GM12878 (cell line): ENCODE data around the gene ANO6. TPM values are rescaled to one million over a fixed set of nuclear protein-coding genes. Genes with fewer than 3 reads are reported as not detected.

ENCODE experiments used
- ATAC-seq: fragments of 200-7000 bp; cut with Tn5 transposase; 3 replicates; pipeline ENCODE4 v1.9.1; 2020; ENCODE audit warnings: mild to moderate bottlenecking, moderate library complexity
- BruUV-seq: library from RNA; stranded (reverse); fragments of 400-500 nt; replicated peaks from 2 replicates; lab custom pipeline; 2021; lab: Mats Ljungman, UMichigan
- CTCF ChIA-PET: fragments of 300-600 bp; sonication (Branson Sonifier 250); formaldehyde crosslinking; extraction: SDS; loops from one replicate; lab custom pipeline; 2021; ENCODE audit warnings: inconsistent platforms; lab: Yijun Ruan, JAX
- POLR2A ChIA-PET: fragments of 350-600 bp; formaldehyde crosslinking; extraction: SDS; loops from one replicate; lab custom pipeline; 2021; ENCODE audit warnings: inconsistent platforms; lab: Charles Lee
- RAD21 ChIA-PET: fragments of 300-600 bp; sonication (Branson Sonifier 250); formaldehyde crosslinking; loops from one replicate; lab custom pipeline; 2023; ENCODE audit warnings: antibody characterized with exemption; ENCODE audit not compliant: unreplicated experiment; lab: Charles Lee
- SMC1A ChIA-PET: fragments of 300-600 bp; sonication (Branson Sonifier 250); formaldehyde crosslinking; loops from one replicate; lab custom pipeline; 2023; ENCODE audit not compliant: unreplicated experiment, uncharacterized antibody; lab: Charles Lee
- DNase-seq: peaks from one replicate; pipeline ENCODE4 v3.0.0-alpha.2; 2011; ENCODE audit warnings: low read depth, low spot score
- FAIRE-seq: peaks from 3 replicates; lab custom pipeline; 2011; peaks lifted over from hg19 to GRCh38; lab: Jason Lieb, UNC
- H2AFZ ChIP-seq: 2 replicates; pipeline ENCODE4 v1.6.0; 2011; ENCODE audit warnings: low read depth, low read length, control low read depth; ENCODE audit not compliant: control insufficient read depth
- H3K27ac ChIP-seq: 2 replicates; pipeline ENCODE4 v1.5.1; 2011; ENCODE audit warnings: control low read depth; ENCODE audit not compliant: control insufficient read depth, insufficient read depth
- H3K27me3 ChIP-seq, 2 experiments: replicated peaks in 1 of 2; 2 replicates each; pipeline versions ENCODE4 v1.6.0 to v1.6.1; 2011; ENCODE audit warnings: low read length in 1 of 2; ENCODE audit not compliant: control insufficient read depth in 2 of 2, insufficient read depth in 2 of 2
- H3K36me3 ChIP-seq, 2 experiments: 2 replicates each; pipeline ENCODE4 v1.5.1; 2011; ENCODE audit warnings: low read length in 1 of 2; ENCODE audit not compliant: control insufficient read depth in 2 of 2, insufficient read depth in 2 of 2
- H3K4me1 ChIP-seq: 2 replicates; pipeline ENCODE4 v1.6.1; 2011; ENCODE audit warnings: mild to moderate bottlenecking, low read length, moderate library complexity, mixed read lengths; ENCODE audit not compliant: control insufficient read depth, insufficient read depth
- H3K4me2 ChIP-seq: 2 replicates; pipeline ENCODE4 v1.6.0; 2011; ENCODE audit warnings: control low read depth; ENCODE audit not compliant: control insufficient read depth, insufficient read depth
- H3K4me3 ChIP-seq: fragments of 200-600 bp; sonication (generic); 2 replicates; pipeline ENCODE4 v1.5.1; 2016
- H3K79me2 ChIP-seq: 2 replicates; pipeline ENCODE4 v1.6.0; 2011; ENCODE audit warnings: low read length; ENCODE audit not compliant: control insufficient read depth, insufficient read depth
- H3K9ac ChIP-seq: 2 replicates; pipeline ENCODE4 v1.8.0; 2011; ENCODE audit warnings: low read length, control low read depth, mixed read lengths; ENCODE audit not compliant: control insufficient read depth, insufficient read depth
- H3K9me3 ChIP-seq: replicated peaks from 3 replicates; pipeline ENCODE4 v1.5.1; 2011; ENCODE audit warnings: mild to moderate bottlenecking, low read length; ENCODE audit not compliant: control insufficient read depth, insufficient read depth
- H4K20me1 ChIP-seq: 2 replicates; pipeline ENCODE4 v1.6.0; 2011; ENCODE audit not compliant: control insufficient read depth, insufficient read depth
- CREM ChIP-seq: IDR thresholded peaks from 2 replicates; pipeline ENCODE4 v1.6.1; 2014; ENCODE audit warnings: antibody characterized with exemption, low read depth
- FOXM1 ChIP-seq: IDR thresholded peaks from 2 replicates; pipeline ENCODE4 v1.6.1; 2012; ENCODE audit warnings: low read depth, mild to moderate bottlenecking, inconsistent platforms, low read length, moderate library complexity
- IKZF2 ChIP-seq, 2 experiments: fragments of 450-650 bp; IDR thresholded peaks; 2 replicates each; pipeline ENCODE4 v1.6.1; 2017; ENCODE audit warnings: mild to moderate bottlenecking in 2 of 2, moderate library complexity in 2 of 2
- NBN ChIP-seq: fragments of 450-650 bp; IDR thresholded peaks from 2 replicates; pipeline ENCODE4 v1.6.1; 2016
- POLR2A ChIP-seq: IDR thresholded peaks from 2 replicates; pipeline ENCODE4 v1.6.1; 2011; ENCODE audit warnings: low read depth, mild to moderate bottlenecking, low read length
- SREBF1 ChIP-seq: IDR thresholded peaks from 2 replicates; pipeline ENCODE4 v1.6.1; 2012; ENCODE audit warnings: mild to moderate bottlenecking, low read length
- SUPT20H ChIP-seq: IDR thresholded peaks from 2 replicates; pipeline ENCODE4 v1.6.1; 2011; ENCODE audit warnings: low read depth, mild to moderate bottlenecking, low read length, moderate library complexity, borderline replicate concordance; ENCODE audit not compliant: control insufficient read depth
- TCF3 ChIP-seq: IDR thresholded peaks from 2 replicates; pipeline ENCODE4 v1.6.1; 2012; ENCODE audit warnings: low read depth, mild to moderate bottlenecking, low read length, borderline replicate concordance; ENCODE audit not compliant: insufficient read depth
- TCF7 ChIP-seq: IDR thresholded peaks from 2 replicates; pipeline ENCODE4 v1.6.1; 2014; ENCODE audit warnings: antibody characterized with exemption, borderline replicate concordance
- YY1 ChIP-seq: IDR thresholded peaks from 2 replicates; pipeline ENCODE4 v1.6.1; 2011; ENCODE audit warnings: low read depth, mild to moderate bottlenecking, low read length
- ZNF217 ChIP-seq: fragments of 450-650 bp; IDR thresholded peaks from 2 replicates; pipeline ENCODE4 v1.6.1; 2017; ENCODE audit warnings: antibody characterized with exemption, mild to moderate bottlenecking
- ZNF24 ChIP-seq: fragments of 450-650 bp; IDR thresholded peaks from 2 replicates; pipeline ENCODE4 v1.6.1; 2017; ENCODE audit warnings: antibody characterized with exemption, mild to moderate bottlenecking
- WGBS: methylation state at CpG from one replicate; pipeline ENCODE4 v1.1.6; 2016; ENCODE audit warnings: low lambda C conversion rate; ENCODE audit not compliant: insufficient replicate concordance, insufficient coverage; ENCODE audit errors: missing lambda C conversion rate; 5-methylcytosine and 5-hydroxymethylcytosine counted together
- in situ Hi-C: fragments of 300-500 bp; cut with MboI; formaldehyde crosslinking; loops from 9 replicates; pipeline ENCODE4 v1.14.3; 2018; ENCODE audit warnings: mixed read lengths
- intact Hi-C: fragments of 100-400 bp; cut with micrococcal nuclease; formaldehyde crosslinking; loops from one replicate; pipeline ENCODE4 v1.14.2; 2022; ENCODE audit not compliant: unreplicated experiment
- polyA plus RNA-seq, 11 experiments: library from polyadenylated mRNA; depleted of rRNA in 4 of 11; unstranded in 6 of 11; stranded (reverse) in 5 of 11; fragments of >200 nt; fragmentation: Nextera tagmentation in 4 of 11; fragmentation: Illumina TruSeq in 1 of 11; extraction: Ambion mirVana in 4 of 11; extraction: Trizol in 1 of 11; gene quantifications; 1 replicate in 1 of 11; 2 replicates in 10 of 11; pipeline versions ENCODE4 v1.2.1 to v1.2.3, GENCODE V29; 2011 to 2016; ENCODE audit warnings: inconsistent platforms in 2 of 11, missing spikeins in 2 of 11, low read depth in 1 of 11
- total RNA-seq, 4 experiments: library from RNA; depleted of rRNA in 3 of 4; stranded (reverse); fragments of >200 nt in 3 of 4; fragmentation: Illumina TruSeq in 1 of 4; extraction: Trizol in 1 of 4; gene quantifications; 2 replicates each; pipeline versions ENCODE4 v1.2.1 to v1.2.3, GENCODE V29; 2013 to 2021
- TF ChIP-seq, protein P1 (sequence below): fragments of 450-650 bp; IDR thresholded peaks from 2 replicates; pipeline ENCODE4 v1.6.1; 2017; ENCODE audit warnings: mild to moderate bottlenecking

The ANO6 gene
- total and polyA plus RNA-seq, 10 of the 15 experiments (the other 5 are each of a cell fraction or from before 2014, with no cell fraction given): 4.6 to 30.3 (median 26.0) TPM

- no peaks in the 10 kb centered on the region; a peak in 1 of 4 replicates for H3K27me3 ChIP-seq
- ChIA-PET SMC1A (no interaction called here), RAD21 (no interaction called here), CTCF (no interaction called here)
- in situ Hi-C loops: no loop called here
- H3K79me2 ChIP-seq: no peaks in the 10 kb centered on the region
- H4K20me1 ChIP-seq: no peaks in the 10 kb centered on the region
- FAIRE-seq: no peak
- no peak overlapping the region for H3K9ac ChIP-seq
- BruUV-seq: no TSS peak
- no peaks in the 10 kb centered on the region for H3K9me3 ChIP-seq
- no peak overlapping the region for H3K27ac ChIP-seq
- no peaks in the 10 kb centered on the region for H3K36me3 ChIP-seq
- no peak for ATAC-seq
- no peak overlapping the region for H2AFZ ChIP-seq
- WGBS: 0% methylated on average over 1 of the region's 1 CpG
- no peak overlapping the region for H3K4me3 ChIP-seq
- intact Hi-C loops: no loop called here
- TF ChIP-seq POLR2A: no peak
- TF ChIP-seq ZNF24: no peak
- TF ChIP-seq CREM: no peak
- TF ChIP-seq YY1: no peak
- no peak for TF ChIP-seq ZNF217
- no peak for TF ChIP-seq SUPT20H
- TF ChIP-seq FOXM1: no peak
- no peak for TF ChIP-seq TCF3
- TF ChIP-seq NBN: no peak
- TF ChIP-seq, protein P1, sequence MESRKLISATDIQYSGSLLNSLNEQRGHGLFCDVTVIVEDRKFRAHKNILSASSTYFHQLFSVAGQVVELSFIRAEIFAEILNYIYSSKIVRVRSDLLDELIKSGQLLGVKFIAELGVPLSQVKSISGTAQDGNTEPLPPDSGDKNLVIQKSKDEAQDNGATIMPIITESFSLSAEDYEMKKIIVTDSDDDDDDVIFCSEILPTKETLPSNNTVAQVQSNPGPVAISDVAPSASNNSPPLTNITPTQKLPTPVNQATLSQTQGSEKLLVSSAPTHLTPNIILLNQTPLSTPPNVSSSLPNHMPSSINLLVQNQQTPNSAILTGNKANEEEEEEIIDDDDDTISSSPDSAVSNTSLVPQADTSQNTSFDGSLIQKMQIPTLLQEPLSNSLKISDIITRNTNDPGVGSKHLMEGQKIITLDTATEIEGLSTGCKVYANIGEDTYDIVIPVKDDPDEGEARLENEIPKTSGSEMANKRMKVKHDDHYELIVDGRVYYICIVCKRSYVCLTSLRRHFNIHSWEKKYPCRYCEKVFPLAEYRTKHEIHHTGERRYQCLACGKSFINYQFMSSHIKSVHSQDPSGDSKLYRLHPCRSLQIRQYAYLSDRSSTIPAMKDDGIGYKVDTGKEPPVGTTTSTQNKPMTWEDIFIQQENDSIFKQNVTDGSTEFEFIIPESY: no peak
- no peak for TF ChIP-seq TCF7
- no peak for TF ChIP-seq IKZF2 (IDR thresholded peaks at IDR 0.05)
- no peak for TF ChIP-seq SREBF1
- TF ChIP-seq, all 136 proteins: peak for 0
- Histone ChIP-seq H3K4me2 (no peak overlapping the region), H3K4me1 (no peaks in the 10 kb centered on the region)
- POLR2A ChIA-PET: no interaction called here
- DNase-seq: no peak
Observed at GRCh38 chr12:45478931-45479330, 263.0 kb downstream of the ANO6 start.
